ENCODE measurements around the gene PGRMC2.

PGRMC2 gene

DNA sequence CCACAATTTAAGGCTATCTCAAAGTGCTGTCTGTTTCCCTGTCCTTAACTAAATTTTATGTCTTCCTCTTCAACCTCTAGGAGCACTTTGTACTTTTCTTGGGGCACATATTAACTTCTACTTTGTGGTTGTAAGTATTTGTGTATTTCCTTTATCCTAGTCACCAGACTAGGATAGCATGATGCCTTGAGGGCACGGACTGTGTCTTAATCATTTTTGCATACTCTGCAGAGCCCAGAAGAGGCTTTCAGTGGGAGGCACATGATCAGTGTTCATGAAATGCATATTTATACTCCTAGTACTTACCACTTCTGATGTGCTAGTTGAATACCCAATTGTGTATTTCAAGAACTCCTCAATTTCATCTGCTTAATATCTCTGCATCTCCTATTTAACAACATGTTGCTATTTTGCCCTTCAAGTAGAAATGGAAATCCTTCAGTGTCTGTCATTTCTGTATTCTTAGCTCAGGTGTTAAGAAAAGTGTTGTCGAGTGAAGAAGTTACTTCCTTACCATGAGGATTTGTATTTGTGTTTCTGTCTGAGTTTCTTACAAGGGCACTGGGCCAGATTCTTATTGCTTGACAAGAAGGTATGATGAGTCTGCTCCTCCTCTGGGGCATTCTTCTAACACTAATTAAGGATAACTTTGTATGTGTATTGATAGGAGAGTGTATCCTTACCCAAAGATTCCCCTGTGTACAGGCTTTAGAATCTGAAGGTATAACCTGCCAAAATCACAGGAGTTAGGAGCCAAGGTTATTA lies 28.3 kb upstream of the PGRMC2 start:
- peaks cover 2% of the 10 kb centered on the region; the same call in 1 of the 2 replicates for H3K36me3 ChIP-seq (ENCODE audit: control insufficient read depth, insufficient read depth, low read length)
- no peaks in the 10 kb centered on the region for H3K9me3 ChIP-seq (ENCODE audit: control insufficient read depth, insufficient read depth, low read depth, low read length)
- no peak overlapping the region for H3K27ac ChIP-seq (ENCODE audit: low read depth, low read length)
- H3K9ac ChIP-seq (ENCODE audit: low read length) = no peak overlapping the region
- H3K4me1 ChIP-seq (ENCODE audit: control insufficient read depth, insufficient read depth, low read length) = no peaks in the 10 kb centered on the region
- no peaks in the 10 kb centered on the region for H3K27me3 ChIP-seq (ENCODE audit: control insufficient read depth, insufficient read depth, low read length)
- no peak overlapping the region for H3K4me3 ChIP-seq (ENCODE audit: low read depth, low read length)

DNA sequence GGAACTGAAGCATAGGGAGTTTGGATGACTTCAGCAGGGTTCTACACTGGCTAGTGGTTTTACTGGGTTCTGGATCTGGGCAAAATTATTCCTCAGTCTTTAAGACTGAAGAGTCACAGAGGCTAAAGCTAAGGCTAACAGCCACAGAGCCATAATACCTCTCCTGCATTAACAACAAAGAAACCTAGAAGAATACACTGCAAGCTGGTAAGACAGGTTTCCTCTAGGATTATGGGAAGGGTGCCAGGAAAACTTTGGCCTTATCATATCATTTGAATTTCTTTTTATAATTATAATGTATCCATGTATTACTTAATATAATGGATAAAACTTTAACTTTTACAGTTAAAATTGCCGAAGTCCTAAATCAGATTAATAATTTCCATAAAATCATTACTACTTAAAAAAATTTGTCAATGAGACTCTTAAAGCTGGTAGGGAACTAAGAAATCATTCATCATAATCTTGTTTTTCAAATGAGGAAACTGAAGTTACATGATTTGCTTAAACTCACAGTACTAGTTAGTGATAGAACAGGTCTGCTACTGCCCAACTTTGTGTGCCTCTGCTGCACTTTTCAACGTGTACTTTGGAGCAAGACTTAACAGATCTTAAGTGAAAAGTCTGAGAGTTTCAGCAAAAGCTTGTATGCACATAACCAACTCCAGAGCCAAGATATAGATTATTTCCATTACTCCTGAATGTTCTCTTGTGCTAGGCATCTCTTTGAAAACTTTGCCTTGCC lies 24.2 kb upstream of the PGRMC2 start:
- no peaks in the 10 kb centered on the region for H3K9me3 ChIP-seq (ENCODE audit: control insufficient read depth, insufficient read depth, low read depth, low read length)
- H3K27me3 ChIP-seq (ENCODE audit: control insufficient read depth, insufficient read depth, low read length) = no peaks in the 10 kb centered on the region
- no peak overlapping the region for H3K9ac ChIP-seq (ENCODE audit: low read length)
- H3K4me1 ChIP-seq (ENCODE audit: control insufficient read depth, insufficient read depth, low read length) = peaks cover 9% of the 10 kb centered on the region; the same call in 1 of the 2 replicates
- peaks cover 2% of the 10 kb centered on the region; the same call in 1 of the 2 replicates for H3K36me3 ChIP-seq (ENCODE audit: control insufficient read depth, insufficient read depth, low read length)
- no peak overlapping the region for H3K27ac ChIP-seq (ENCODE audit: low read depth, low read length)
- no peak overlapping the region for H3K4me3 ChIP-seq (ENCODE audit: low read depth, low read length)

DNA sequence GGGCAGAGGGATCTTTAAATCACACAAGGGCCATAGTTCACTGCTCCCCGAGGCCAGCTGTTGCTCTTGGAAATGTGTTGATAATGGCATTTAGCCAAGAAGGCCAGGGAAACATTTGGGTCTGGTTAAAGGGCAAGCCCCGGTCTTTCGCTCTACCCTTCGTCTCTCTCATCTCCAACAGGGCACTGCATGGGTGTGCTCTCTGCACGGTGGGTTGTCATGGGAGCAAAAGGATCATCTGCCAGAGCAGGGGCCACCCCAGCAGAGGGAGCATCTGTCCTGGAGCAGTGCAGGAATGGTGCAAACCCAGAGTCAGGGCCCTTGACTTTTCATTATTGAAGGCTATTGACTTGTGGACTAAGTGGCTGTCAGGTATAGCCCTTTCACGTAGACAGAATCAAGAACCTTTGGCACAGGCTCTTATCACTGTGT lies 22.7 kb upstream of the PGRMC2 start:
- H3K9ac ChIP-seq (ENCODE audit: low read length) = no peak overlapping the region
- H3K9me3 ChIP-seq (ENCODE audit: control insufficient read depth, insufficient read depth, low read depth, low read length) = no peaks in the 10 kb centered on the region
- H3K4me1 ChIP-seq (ENCODE audit: control insufficient read depth, insufficient read depth, low read length) = peaks cover 16% of the 10 kb centered on the region
- no peak overlapping the region for H3K27ac ChIP-seq (ENCODE audit: low read depth, low read length)
- H3K36me3 ChIP-seq (ENCODE audit: control insufficient read depth, insufficient read depth, low read length) = peaks cover 2% of the 10 kb centered on the region; the same call in 1 of the 2 replicates
- H3K27me3 ChIP-seq (ENCODE audit: control insufficient read depth, insufficient read depth, low read length) = no peaks in the 10 kb centered on the region
- H3K4me3 ChIP-seq (ENCODE audit: low read depth, low read length) = no peak overlapping the region

DNA sequence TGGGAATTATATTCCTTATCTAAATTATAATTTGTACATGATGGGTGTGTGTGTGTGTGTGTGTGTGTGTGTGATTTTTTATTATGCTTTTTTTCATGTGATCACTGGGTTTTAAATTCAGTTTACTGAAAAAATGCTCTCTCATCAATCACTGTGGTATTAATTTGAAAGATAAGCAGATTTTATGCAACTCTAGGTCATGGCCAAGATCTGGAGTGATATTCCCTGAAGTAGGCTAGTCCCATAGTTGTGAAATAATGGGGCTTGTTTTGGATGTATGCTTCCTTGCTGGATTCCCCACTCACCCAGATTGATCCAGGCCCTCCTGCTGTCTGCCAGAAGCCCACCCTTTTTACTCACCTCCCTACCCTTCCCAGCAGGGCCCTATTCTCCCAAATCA lies 22.0 kb upstream of the PGRMC2 start:
- H3K4me1 ChIP-seq (ENCODE audit: control insufficient read depth, insufficient read depth, low read length) = peaks cover 19% of the 10 kb centered on the region
- H3K9ac ChIP-seq (ENCODE audit: low read length) = no peak overlapping the region
- no peak overlapping the region for H3K27ac ChIP-seq (ENCODE audit: low read depth, low read length)

DNA sequence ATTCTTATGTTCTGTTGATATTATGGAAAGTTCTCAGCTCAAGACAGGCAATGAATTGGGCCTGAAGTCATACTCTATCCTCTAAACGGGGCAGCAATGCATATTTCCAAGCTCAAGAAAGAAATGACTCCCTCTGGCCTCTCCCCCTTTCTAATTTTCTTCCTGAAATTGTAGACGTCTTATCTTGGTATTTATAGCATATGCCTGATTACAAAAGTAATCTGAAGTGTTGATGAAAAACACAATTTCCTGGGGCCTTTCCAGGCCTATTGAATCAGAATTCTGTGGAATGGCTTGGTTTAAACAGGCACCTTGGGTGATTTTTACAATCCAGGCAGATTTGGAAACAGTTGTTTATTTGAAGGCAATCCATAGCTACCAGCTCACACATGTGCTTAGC lies 21.4 kb upstream of the PGRMC2 start:
- Histone ChIP-seq H3K4me1 (ENCODE audit: control insufficient read depth, insufficient read depth, low read length) (peaks cover 19% of the 10 kb centered on the region), H3K27ac (ENCODE audit: low read depth, low read length) (no peak overlapping the region), H3K27me3 (ENCODE audit: control insufficient read depth, insufficient read depth, low read length) (no peaks in the 10 kb centered on the region), H3K4me3 (ENCODE audit: low read depth, low read length) (no peak overlapping the region), H3K9me3 (ENCODE audit: control insufficient read depth, insufficient read depth, low read depth, low read length) (no peaks in the 10 kb centered on the region), H3K36me3 (ENCODE audit: control insufficient read depth, insufficient read depth, low read length) (no peaks in the 10 kb centered on the region), H3K9ac (ENCODE audit: low read length) (no peak overlapping the region)

More for the DNA sequence above, 22.0 kb upstream of the PGRMC2 start:
- Histone ChIP-seq H3K27me3 (ENCODE audit: control insufficient read depth, insufficient read depth, low read length) (no peaks in the 10 kb centered on the region), H3K4me3 (ENCODE audit: low read depth, low read length) (no peak overlapping the region), H3K9me3 (ENCODE audit: control insufficient read depth, insufficient read depth, low read depth, low read length) (no peaks in the 10 kb centered on the region), H3K36me3 (ENCODE audit: control insufficient read depth, insufficient read depth, low read length) (peaks cover under 1% of the 10 kb centered on the region; the same call in 1 of the 2 replicates)

DNA sequence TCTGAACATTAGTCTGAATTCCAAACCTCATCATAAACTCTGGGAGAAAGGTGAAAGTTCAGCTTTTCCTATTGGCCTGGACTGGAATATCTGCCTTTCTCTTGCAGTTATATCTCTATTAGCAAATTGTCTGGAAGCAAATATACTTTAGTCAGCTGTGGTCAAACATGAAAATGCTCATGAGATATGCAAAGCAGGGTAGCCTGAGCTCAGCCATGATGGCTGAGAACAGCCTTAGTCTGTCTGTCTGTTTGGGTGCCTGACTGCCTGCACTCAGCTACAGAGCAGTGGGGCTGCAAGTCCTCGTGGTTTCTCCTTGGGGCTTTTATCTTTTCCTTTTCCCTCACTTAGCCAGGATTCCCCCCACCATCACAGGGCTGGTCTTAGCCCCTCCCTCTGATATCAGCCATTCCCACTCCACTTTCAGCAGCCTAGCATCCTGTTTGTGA lies 19.5 kb upstream of the PGRMC2 start:
- Histone ChIP-seq H3K4me1 (ENCODE audit: control insufficient read depth, insufficient read depth, low read length) (peaks cover 19% of the 10 kb centered on the region), H3K27ac (ENCODE audit: low read depth, low read length) (no peak overlapping the region), H3K9me3 (ENCODE audit: control insufficient read depth, insufficient read depth, low read depth, low read length) (no peaks in the 10 kb centered on the region), H3K9ac (ENCODE audit: low read length) (no peak overlapping the region), H3K4me3 (ENCODE audit: low read depth, low read length) (no peak overlapping the region), H3K27me3 (ENCODE audit: control insufficient read depth, insufficient read depth, low read length) (no peaks in the 10 kb centered on the region), H3K36me3 (ENCODE audit: control insufficient read depth, insufficient read depth, low read length) (no peaks in the 10 kb centered on the region)

DNA sequence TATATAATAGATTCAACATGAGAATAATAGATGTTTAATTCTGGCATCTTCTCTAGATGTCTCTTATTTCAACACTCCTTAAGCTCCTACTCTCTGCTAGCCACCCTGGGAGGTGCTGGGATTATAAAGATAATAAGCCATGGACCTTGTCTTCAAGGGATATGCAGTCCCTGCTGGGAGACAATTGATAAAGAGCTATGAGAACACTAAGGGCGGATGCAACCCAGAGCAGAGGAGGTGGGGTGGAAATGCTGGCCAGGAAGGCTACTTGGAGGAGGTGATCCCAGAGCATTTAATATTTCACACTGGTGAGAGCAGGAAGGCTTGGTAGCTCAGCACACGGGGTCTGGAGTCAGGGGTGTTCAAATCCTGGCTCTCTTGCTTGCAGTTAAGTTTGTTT lies 18.3 kb upstream of the PGRMC2 start:
- peaks cover 19% of the 10 kb centered on the region for H3K4me1 ChIP-seq (ENCODE audit: control insufficient read depth, insufficient read depth, low read length)

DNA sequence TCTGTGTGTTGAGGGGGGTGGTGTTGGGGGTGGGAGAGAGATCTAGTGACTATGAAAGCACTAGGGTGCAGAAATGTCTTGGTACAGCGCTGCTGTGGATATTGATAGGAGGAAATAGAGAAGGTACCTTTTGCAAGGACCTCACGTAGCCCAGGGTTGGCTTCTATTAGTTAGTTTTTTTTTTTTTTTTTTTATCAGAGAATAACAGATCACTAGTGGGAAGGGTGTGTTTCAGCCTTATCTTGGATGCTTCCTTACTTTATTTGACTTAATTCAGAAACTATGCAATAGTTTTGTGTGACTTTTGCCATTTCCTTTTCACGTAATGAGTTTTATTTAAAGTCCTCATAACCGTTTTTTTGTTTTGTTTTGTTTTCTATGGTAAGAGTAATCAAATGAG lies 16.4 kb upstream of the PGRMC2 start:
- Histone ChIP-seq H3K4me1 (ENCODE audit: control insufficient read depth, insufficient read depth, low read length) (peaks cover 14% of the 10 kb centered on the region), H3K4me3 (ENCODE audit: low read depth, low read length) (no peak overlapping the region), H3K27me3 (ENCODE audit: control insufficient read depth, insufficient read depth, low read length) (no peaks in the 10 kb centered on the region), H3K36me3 (ENCODE audit: control insufficient read depth, insufficient read depth, low read length) (no peaks in the 10 kb centered on the region), H3K9me3 (ENCODE audit: control insufficient read depth, insufficient read depth, low read depth, low read length) (no peaks in the 10 kb centered on the region), H3K27ac (ENCODE audit: low read depth, low read length) (no peak overlapping the region), H3K9ac (ENCODE audit: low read length) (no peak overlapping the region)

More for the DNA sequence above, 18.3 kb upstream of the PGRMC2 start:
- no peaks in the 10 kb centered on the region for H3K9me3 ChIP-seq (ENCODE audit: control insufficient read depth, insufficient read depth, low read depth, low read length)
- no peak overlapping the region for H3K9ac ChIP-seq (ENCODE audit: low read length)
- no peaks in the 10 kb centered on the region for H3K36me3 ChIP-seq (ENCODE audit: control insufficient read depth, insufficient read depth, low read length)
- H3K27ac ChIP-seq (ENCODE audit: low read depth, low read length) = no peak overlapping the region
- no peak overlapping the region for H3K4me3 ChIP-seq (ENCODE audit: low read depth, low read length)
- no peaks in the 10 kb centered on the region for H3K27me3 ChIP-seq (ENCODE audit: control insufficient read depth, insufficient read depth, low read length)

DNA sequence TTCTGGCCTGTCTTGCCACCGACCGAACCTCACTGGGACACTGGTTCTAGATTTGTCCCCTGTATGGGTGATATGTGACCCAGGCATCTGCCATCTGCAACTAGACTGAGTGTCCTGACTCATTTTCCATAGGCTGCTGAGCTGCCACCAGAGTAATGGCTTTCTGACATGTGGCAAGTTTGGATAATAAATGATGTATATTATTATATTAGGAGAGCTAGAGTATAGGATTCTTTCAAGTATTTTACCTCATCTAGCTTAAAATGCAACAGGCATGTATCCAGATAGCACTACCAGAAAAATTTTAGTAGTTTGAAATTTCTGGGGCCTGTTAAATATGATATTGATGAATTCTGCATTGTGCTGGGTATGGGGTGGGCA lies 15.8 kb upstream of the PGRMC2 start:
- H3K27me3 ChIP-seq (ENCODE audit: control insufficient read depth, insufficient read depth, low read length) = no peaks in the 10 kb centered on the region
- H3K9ac ChIP-seq (ENCODE audit: low read length) = no peak overlapping the region
- H3K4me3 ChIP-seq (ENCODE audit: low read depth, low read length) = no peak overlapping the region
- H3K9me3 ChIP-seq (ENCODE audit: control insufficient read depth, insufficient read depth, low read depth, low read length) = no peaks in the 10 kb centered on the region
- H3K4me1 ChIP-seq (ENCODE audit: control insufficient read depth, insufficient read depth, low read length) = peaks cover 14% of the 10 kb centered on the region
- no peak overlapping the region for H3K27ac ChIP-seq (ENCODE audit: low read depth, low read length)
- H3K36me3 ChIP-seq (ENCODE audit: control insufficient read depth, insufficient read depth, low read length) = no peaks in the 10 kb centered on the region

DNA sequence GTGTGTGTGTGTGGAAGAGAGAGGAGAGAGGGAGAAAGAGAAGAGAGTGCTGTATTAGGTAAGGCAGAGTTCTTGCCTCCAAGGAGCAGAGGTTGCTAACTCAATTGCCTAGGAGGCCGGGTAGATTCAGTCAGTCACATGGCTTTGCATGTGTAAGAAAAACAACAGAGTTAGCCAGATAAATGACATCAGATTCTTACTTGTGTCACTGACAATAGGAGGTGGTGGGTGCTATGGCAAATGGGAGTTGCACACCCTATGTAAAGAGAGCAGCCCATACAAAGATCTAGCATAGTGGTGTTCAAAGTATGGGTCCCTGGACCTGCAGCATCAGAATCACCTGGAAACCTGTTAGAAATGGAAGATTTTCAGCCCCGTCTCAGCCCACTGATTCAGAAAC lies 14.4 kb upstream of the PGRMC2 start:
- Histone ChIP-seq H3K9ac (ENCODE audit: low read length) (no peak overlapping the region), H3K9me3 (ENCODE audit: control insufficient read depth, insufficient read depth, low read depth, low read length) (no peaks in the 10 kb centered on the region), H3K27ac (ENCODE audit: low read depth, low read length) (no peak overlapping the region), H3K36me3 (ENCODE audit: control insufficient read depth, insufficient read depth, low read length) (no peaks in the 10 kb centered on the region), H3K27me3 (ENCODE audit: control insufficient read depth, insufficient read depth, low read length) (no peaks in the 10 kb centered on the region), H3K4me3 (ENCODE audit: low read depth, low read length) (no peak overlapping the region), H3K4me1 (ENCODE audit: control insufficient read depth, insufficient read depth, low read length) (peaks cover 10% of the 10 kb centered on the region)

DNA sequence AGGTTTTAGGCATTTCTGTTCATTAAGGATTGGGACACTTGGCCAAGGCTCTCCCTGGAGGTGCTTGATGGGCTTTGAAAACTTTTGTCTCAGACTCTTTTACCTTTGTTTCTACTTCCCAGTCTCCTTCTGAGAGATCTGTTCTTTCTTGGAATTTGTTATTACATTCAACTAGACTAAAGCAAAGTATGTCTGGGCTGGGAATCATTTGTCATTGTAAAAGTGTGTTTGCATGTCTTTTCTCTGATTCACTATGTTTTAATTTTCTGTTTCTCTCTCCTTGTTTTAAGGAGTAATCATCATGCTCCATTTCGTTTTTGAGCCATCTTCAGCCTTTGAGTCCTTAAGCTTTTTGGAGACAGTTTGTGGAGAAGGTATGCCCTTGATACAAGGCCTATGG lies 12.2 kb upstream of the PGRMC2 start:
- H3K27ac ChIP-seq (ENCODE audit: low read depth, low read length) = no peak overlapping the region
- H3K36me3 ChIP-seq (ENCODE audit: control insufficient read depth, insufficient read depth, low read length) = no peaks in the 10 kb centered on the region
- H3K9me3 ChIP-seq (ENCODE audit: control insufficient read depth, insufficient read depth, low read depth, low read length) = no peaks in the 10 kb centered on the region
- no peak overlapping the region for H3K4me3 ChIP-seq (ENCODE audit: low read depth, low read length)
- H3K4me1 ChIP-seq (ENCODE audit: control insufficient read depth, insufficient read depth, low read length) = no peaks in the 10 kb centered on the region
- no peak overlapping the region for H3K9ac ChIP-seq (ENCODE audit: low read length)
- H3K27me3 ChIP-seq (ENCODE audit: control insufficient read depth, insufficient read depth, low read length) = no peaks in the 10 kb centered on the region
